ENCODE measurements around the gene GRM4.
A peak's percentile ranks its signal among the peaks of the same experiment; 100 is the strongest.
"Not testable (repeated sequence)": the region's sequence is repeated elsewhere in the genome, so short reads cannot be mapped to it uniquely, and the experiment has no call there.

GRM4 gene

GRCh38 chr6:34189806-34190503, 44.1 kb upstream of the GRM4 start:
- no peak overlapping the region for H2AFZ ChIP-seq (ENCODE audit: low read length)
- no peak overlapping the region for H3K4me2 ChIP-seq (ENCODE audit: low read depth, low read length, poor library complexity, severe bottlenecking)
- no peak overlapping the region for H3K4me3 ChIP-seq (ENCODE audit: low read length, poor library complexity, severe bottlenecking)
- H3F3A ChIP-seq (ENCODE audit: low read depth), result no peaks in the 10 kb centered on the region
- TF ChIP-seq CTCF (conservative IDR thresholded peaks at IDR 0.05; ENCODE audit: low read length), result no peak
- no peak for TF ChIP-seq EZH2phosphoT487 (IDR thresholded peaks at IDR 0.05; ENCODE audit: borderline replicate concordance)
- no peaks in the 10 kb centered on the region for H3K4me1 ChIP-seq (ENCODE audit: insufficient read depth, low read length, poor library complexity, severe bottlenecking)
- H3K9me3 ChIP-seq (ENCODE audit: insufficient read depth, low read depth, low read length), result no peaks in the 10 kb centered on the region
- no peaks in the 10 kb centered on the region for H4K20me1 ChIP-seq (ENCODE audit: insufficient read depth, low read length, poor library complexity, severe bottlenecking)
- no peak overlapping the region for H3K9ac ChIP-seq (ENCODE audit: low read depth, low read length, poor library complexity, severe bottlenecking)
- no peaks in the 10 kb centered on the region for H3K36me3 ChIP-seq (ENCODE audit: insufficient read depth, low read length)
- no peaks in the 10 kb centered on the region for H3K79me2 ChIP-seq (ENCODE audit: insufficient read depth, low read length)
- no peaks in the 10 kb centered on the region for H3K9me2 ChIP-seq (replicated peaks; ENCODE audit: low read depth, low read length)
- no peaks in the 10 kb centered on the region for H3K27me3 ChIP-seq (ENCODE audit: insufficient read depth, low read length, poor library complexity, severe bottlenecking)

GRCh38 chr6:34184726-34185125, 38.8 kb upstream of the GRM4 start:
- H3K4me3 ChIP-seq (ENCODE audit: low read length, poor library complexity, severe bottlenecking); H3F3A ChIP-seq (ENCODE audit: low read depth); H3K4me2 ChIP-seq (ENCODE audit: low read depth, low read length, poor library complexity, severe bottlenecking); H3K79me2 ChIP-seq (ENCODE audit: insufficient read depth, low read length); H4K20me1 ChIP-seq (ENCODE audit: insufficient read depth, low read length, poor library complexity, severe bottlenecking); H3K9ac ChIP-seq (ENCODE audit: low read depth, low read length, poor library complexity, severe bottlenecking); H3K9me3 ChIP-seq (ENCODE audit: insufficient read depth, low read depth, low read length); H3K27me3 ChIP-seq (ENCODE audit: insufficient read depth, low read length, poor library complexity, severe bottlenecking); H3K9me2 ChIP-seq (replicated peaks; ENCODE audit: low read depth, low read length); H3K36me3 ChIP-seq (ENCODE audit: insufficient read depth, low read length); H2AFZ ChIP-seq (ENCODE audit: low read length): not testable (repeated sequence)
- peaks cover 16% of the 10 kb centered on the region for H3K4me1 ChIP-seq (ENCODE audit: insufficient read depth, low read length, poor library complexity, severe bottlenecking)

- H3K9ac ChIP-seq (ENCODE audit: low read depth, low read length, poor library complexity, severe bottlenecking), result no peak overlapping the region
Observed at GRCh38 chr6:34182751-34183531, 37.1 kb upstream of the GRM4 start.

More at GRCh38 chr6:34182751-34183531, 37.1 kb upstream of the GRM4 start:
- Histone ChIP-seq H3K4me3 (ENCODE audit: low read length, poor library complexity, severe bottlenecking) (peak overlapping the region; percentile 51), H3K79me2 (ENCODE audit: insufficient read depth, low read length) (no peaks in the 10 kb centered on the region), H3F3A (ENCODE audit: low read depth) (no peaks in the 10 kb centered on the region), H3K4me2 (ENCODE audit: low read depth, low read length, poor library complexity, severe bottlenecking) (peak overlapping the region; percentile 58), H3K9me3 (ENCODE audit: insufficient read depth, low read depth, low read length) (peaks cover 6% of the 10 kb centered on the region; the same call in 1 of the 2 replicates), H2AFZ (ENCODE audit: low read length) (peak overlapping the region; percentile 64; the same call in 1 of the 2 replicates), H3K9me2 (replicated peaks; ENCODE audit: low read depth, low read length) (no peaks in the 10 kb centered on the region), H3K4me1 (ENCODE audit: insufficient read depth, low read length, poor library complexity, severe bottlenecking) (peaks cover 16% of the 10 kb centered on the region), H3K36me3 (ENCODE audit: insufficient read depth, low read length) (no peaks in the 10 kb centered on the region), H4K20me1 (ENCODE audit: insufficient read depth, low read length, poor library complexity, severe bottlenecking) (no peaks in the 10 kb centered on the region), H3K27me3 (ENCODE audit: insufficient read depth, low read length, poor library complexity, severe bottlenecking) (no peaks in the 10 kb centered on the region)
- TF ChIP-seq CTCF (conservative IDR thresholded peaks at IDR 0.05; ENCODE audit: low read length), result no peak
- no peak for TF ChIP-seq EZH2phosphoT487 (IDR thresholded peaks at IDR 0.05; ENCODE audit: borderline replicate concordance)
